OCI-LY1 (cell line): Measurements from ENCODE around the gene DDX49.

Experiments used
- EZH2 ChIP-seq: fragments of 200-600 bp; sonication (generic), shearing (Covaris generic); IDR thresholded peaks from 2 replicates; pipeline ENCODE4 v1.8.0; 2017; ENCODE audit warnings: borderline replicate concordance, mixed run types, mild to moderate bottlenecking, antibody characterized with exemption, low read length, moderate library complexity, mixed read lengths
- TF ChIP-seq, protein P1 (sequence below): fragments of 200-600 bp; sonication (generic), shearing (Covaris generic); IDR thresholded peaks from 2 replicates; pipeline ENCODE4 v1.5.1; 2017; ENCODE audit warnings: mild to moderate bottlenecking, antibody characterized with exemption, low read length, moderate library complexity, mixed read lengths

DNA sequence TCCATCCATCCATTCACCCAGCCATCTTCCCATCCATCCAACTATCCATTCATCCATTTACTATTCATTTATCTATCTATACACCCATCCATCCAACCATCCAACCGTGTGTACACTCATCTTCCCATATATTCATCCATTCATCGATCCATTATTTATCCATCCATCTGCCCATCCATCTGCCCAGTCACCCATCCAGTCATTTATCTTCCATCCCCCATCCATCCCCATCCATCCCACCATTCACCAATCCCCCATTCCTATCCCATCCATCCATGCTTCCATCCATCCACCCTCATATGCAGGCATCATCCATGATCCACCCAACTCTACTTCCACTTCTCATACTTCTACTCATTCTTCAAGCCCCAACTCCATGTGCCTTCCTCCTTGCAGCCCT lies 35.5 kb downstream of the DDX49 start:
- TF ChIP-seq, protein P1, sequence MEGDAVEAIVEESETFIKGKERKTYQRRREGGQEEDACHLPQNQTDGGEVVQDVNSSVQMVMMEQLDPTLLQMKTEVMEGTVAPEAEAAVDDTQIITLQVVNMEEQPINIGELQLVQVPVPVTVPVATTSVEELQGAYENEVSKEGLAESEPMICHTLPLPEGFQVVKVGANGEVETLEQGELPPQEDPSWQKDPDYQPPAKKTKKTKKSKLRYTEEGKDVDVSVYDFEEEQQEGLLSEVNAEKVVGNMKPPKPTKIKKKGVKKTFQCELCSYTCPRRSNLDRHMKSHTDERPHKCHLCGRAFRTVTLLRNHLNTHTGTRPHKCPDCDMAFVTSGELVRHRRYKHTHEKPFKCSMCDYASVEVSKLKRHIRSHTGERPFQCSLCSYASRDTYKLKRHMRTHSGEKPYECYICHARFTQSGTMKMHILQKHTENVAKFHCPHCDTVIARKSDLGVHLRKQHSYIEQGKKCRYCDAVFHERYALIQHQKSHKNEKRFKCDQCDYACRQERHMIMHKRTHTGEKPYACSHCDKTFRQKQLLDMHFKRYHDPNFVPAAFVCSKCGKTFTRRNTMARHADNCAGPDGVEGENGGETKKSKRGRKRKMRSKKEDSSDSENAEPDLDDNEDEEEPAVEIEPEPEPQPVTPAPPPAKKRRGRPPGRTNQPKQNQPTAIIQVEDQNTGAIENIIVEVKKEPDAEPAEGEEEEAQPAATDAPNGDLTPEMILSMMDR: no peak
- TF ChIP-seq EZH2: no peak
